Measurements from ENCODE around the gene WDR35. TPM values are rescaled to one million over a fixed set of nuclear protein-coding genes. Genes with fewer than 3 reads are reported as not detected.
A peak's percentile ranks its signal among the peaks of the same experiment; 100 is the strongest.
"Not testable (repeated sequence)": the region's sequence is repeated elsewhere in the genome, so short reads cannot be mapped to it uniquely, and the experiment has no call there.

WDR35 gene
- total and polyA plus RNA-seq, 5 experiments from 2014 or later, result 0.91 to 5.6 (median 1.8) TPM

DNA sequence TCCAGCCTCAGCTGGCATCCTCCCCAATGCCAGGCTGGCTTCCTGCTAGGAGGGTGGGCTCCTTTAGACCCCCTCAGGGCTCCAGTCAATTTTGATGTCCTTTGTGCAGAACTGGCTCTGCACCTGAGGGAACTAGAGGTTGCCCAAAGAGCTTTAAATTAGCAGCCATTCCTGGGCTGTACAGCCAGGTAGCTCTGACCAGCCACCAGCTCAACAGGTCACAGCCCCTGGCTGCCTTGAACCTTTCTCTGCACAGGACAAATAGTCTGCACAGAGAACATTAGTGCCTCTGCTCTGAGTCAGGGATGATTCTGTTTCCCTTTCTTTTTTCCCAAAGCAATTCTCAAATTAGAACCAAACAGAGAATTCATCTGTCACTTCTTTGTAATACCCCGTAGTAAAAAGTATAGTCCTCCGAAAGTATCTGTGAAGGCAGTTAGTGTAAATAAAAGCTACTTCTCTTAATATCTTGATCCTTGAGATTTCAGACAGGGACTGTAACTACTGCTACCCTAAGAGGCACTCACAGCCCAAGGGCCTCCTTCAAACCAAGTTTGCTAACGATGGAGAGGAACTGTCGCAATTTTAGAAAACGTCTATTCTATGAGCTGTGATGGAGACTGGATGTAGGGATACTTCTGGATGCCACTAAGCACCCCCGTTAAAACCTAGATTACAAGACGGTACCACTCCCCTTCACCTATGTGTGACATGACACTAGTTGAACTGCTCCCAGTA, 91.1 kb downstream of the WDR35 start:
- H3K27me3 Mint-ChIP-seq, result peaks cover 0 to 3% (median 0%) of the 10 kb centered on the region in 5 donors
- H3K4me1 Mint-ChIP-seq, result peaks cover 20 to 71% (median 45%) of the 10 kb centered on the region in 4 donors
- DNase-seq, result no peak
- peak overlapping the region in 8 of 10 donors; percentile 22 to 72 (median 56) for H3K4me3 Mint-ChIP-seq
- peak overlapping the region; percentile 19 to 89 (median 80) for H3K27ac Mint-ChIP-seq
- H3K9me3 Mint-ChIP-seq, result peaks cover 0 to 1% (median 0%) of the 10 kb centered on the region in 9 donors
- H3K36me3 Mint-ChIP-seq, result peaks cover 0 to 25% (median 0%) of the 10 kb centered on the region in 3 donors
- POLR2A ChIA-PET, result interaction anchor here (1.2 to 3.5 kb wide), 3 partner anchors 29 to 551 kb away, joined by 3 to 32 read pairs (median 7); partner anchors contain the start of gene LAPTM4A
- ATAC-seq, result no peak

DNA sequence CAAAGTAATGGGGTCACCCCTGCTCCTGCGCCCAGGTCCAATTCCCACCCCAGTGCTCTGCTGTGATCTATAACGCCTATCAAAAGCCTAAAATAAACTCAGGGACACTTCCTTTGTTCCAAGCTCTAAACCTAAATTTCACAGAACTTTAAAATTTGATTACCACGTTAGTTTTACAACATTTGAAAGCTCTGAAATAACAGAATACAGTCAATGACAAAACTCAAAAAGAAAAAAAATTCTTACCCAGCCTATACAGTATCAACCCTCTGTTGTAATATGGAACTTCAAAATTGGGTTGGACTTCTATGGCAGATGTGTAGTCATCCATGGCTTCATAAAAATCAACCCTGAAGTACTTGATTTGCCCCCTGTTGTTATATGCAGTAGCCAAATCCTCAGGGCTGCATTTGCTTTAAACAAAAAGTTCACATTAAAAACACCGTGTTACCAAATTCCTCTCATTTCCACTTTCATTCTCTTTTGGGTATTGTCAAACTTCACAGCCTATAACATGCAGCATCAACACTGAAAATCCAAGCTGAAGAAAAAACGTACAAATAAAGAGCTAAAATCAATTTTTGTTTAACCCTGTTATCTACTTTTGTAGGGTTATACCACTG, 92.2 kb downstream of the WDR35 start:
- POLR2A ChIA-PET, result interaction anchor here (0.9 to 1.4 kb wide), 2 partner anchors 14 to 25 kb away, joined by 3 to 5 read pairs; no protein-coding TSS in a partner anchor
- Mint-ChIP-seq H3K4me3 (peak overlapping the region in 9 of 10 donors; percentile 4 to 64 (median 54)), H3K9me3 (no peaks in the 10 kb centered on the region), H3K4me1 (peaks cover 25 to 76% (median 49%) of the 10 kb centered on the region in 4 donors), H3K27ac (peak overlapping the region; percentile 25 to 89 (median 78)), H3K27me3 (peaks cover 0 to 3% (median 0%) of the 10 kb centered on the region in 5 donors), H3K36me3 (peaks cover 0 to 27% (median 0%) of the 10 kb centered on the region in 3 donors)
- DNase-seq (no peak), ATAC-seq (no peak)

DNA sequence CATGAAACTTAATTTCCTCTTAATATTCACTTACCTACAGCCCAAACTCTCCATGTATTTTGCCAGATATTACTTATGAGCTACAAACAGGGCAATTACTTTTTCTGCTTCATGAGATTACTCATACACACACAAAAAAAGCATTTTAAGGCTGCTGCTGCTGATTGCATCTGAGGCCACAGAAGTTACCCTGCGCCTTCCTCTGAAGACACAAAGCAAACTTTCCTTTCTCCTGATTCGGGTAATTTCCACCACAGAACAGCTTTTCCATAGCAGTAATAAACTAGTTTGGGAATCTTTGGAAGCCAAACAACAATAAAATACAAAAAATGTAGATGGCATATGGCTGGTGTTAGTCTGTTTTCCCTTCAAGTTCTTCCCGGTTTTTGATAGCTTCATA, 94.4 kb downstream of the WDR35 start:
- no peaks in the 10 kb centered on the region for H3K27me3 Mint-ChIP-seq
- peak overlapping the region in 2 of 10 donors; percentile 25 to 38 for H3K4me3 Mint-ChIP-seq
- H3K9me3 Mint-ChIP-seq, result no peaks in the 10 kb centered on the region
- ATAC-seq, result no peak
- no peak for DNase-seq
- POLR2A ChIA-PET, result no interaction called here
- H3K36me3 Mint-ChIP-seq, result peaks cover 0 to 27% (median 0%) of the 10 kb centered on the region in 3 donors
- peak overlapping the region in 9 of 10 donors; percentile 3 to 74 (median 49) for H3K27ac Mint-ChIP-seq
- peaks cover 26 to 79% (median 52%) of the 10 kb centered on the region in 4 donors for H3K4me1 Mint-ChIP-seq

DNA sequence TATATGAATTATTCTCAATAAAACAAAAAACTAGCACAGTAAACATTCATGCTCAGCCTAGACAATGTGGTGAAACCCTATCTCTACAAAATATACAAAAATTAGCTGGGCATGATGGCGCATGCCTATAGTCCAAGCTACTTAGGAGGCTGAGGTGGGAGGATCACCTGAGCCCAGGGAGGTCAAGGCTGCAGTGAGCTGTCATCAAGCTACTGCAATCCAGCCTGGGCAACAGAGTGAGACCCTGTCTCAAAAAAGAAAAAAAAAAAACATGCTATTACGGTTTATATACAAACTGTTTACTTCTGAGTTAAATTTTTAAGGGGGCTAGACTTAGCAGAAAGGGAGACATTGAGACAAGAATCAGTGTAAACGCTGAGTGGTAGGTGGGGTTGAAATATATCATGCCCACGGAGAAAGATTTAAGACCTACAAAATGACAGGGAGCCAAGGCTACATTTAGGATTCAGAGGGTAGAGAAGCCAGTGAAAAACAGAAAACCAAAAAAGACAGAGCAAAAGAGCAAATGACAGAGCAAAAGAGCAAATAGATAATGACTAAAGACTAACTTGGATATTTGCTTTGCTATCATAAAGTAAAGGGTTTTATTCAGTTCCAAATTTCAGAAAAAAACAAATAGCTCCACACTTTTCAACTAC, 95.6 kb downstream of the WDR35 start:
- peaks cover 26 to 74% (median 47%) of the 10 kb centered on the region in 4 donors for H3K4me1 Mint-ChIP-seq
- ATAC-seq (no peak), DNase-seq (no peak)
- H3K27me3 Mint-ChIP-seq, result no peaks in the 10 kb centered on the region
- H3K4me3 Mint-ChIP-seq, result peak overlapping the region in 2 of 10 donors; percentile 2 to 38
- POLR2A ChIA-PET, result no interaction called here
- peak overlapping the region in 5 of 10 donors; percentile 6 to 64 (median 18) for H3K27ac Mint-ChIP-seq
- H3K36me3 Mint-ChIP-seq, result peaks cover 0 to 27% (median 0%) of the 10 kb centered on the region in 3 donors
- no peaks in the 10 kb centered on the region for H3K9me3 Mint-ChIP-seq

DNA sequence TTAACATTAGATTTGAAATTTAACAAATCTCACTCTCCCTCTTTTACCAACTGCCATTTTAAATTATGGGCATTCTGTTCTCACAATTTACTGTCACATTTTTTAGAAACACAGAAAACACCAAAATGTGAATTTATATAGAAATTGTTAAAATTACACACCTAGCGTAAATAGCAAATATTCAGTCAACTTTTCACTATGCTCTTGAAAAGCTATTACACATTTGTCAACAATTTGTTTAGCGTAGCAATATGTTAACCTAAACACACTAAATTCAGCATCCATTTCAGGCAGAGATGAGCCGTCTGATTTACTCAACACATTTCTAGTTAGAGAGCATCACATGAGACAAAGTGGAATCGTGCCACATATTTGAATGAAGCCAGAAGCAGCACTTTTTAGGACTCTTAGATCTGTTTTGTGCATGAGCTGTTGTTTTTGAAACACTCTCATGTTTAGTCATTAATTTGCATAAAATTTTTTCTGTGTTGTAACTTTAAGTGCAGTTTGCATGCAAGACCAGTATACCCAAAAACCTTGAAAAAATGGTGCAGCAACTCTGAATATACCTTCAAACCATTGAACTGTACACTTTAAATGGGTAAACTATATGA, 96.3 kb downstream of the WDR35 start:
- peaks cover 0 to 27% (median 0%) of the 10 kb centered on the region in 3 donors for H3K36me3 Mint-ChIP-seq
- POLR2A ChIA-PET, result no interaction called here
- no peak for ATAC-seq
- H3K4me1 Mint-ChIP-seq, result peaks cover 24 to 69% (median 42%) of the 10 kb centered on the region in 4 donors
- H3K27ac Mint-ChIP-seq, result peak overlapping the region in 1 of 10 donors; percentile 64
- no peak for DNase-seq
- H3K27me3 Mint-ChIP-seq, result no peaks in the 10 kb centered on the region
- no peak overlapping the region for H3K4me3 Mint-ChIP-seq
- no peaks in the 10 kb centered on the region for H3K9me3 Mint-ChIP-seq

DNA sequence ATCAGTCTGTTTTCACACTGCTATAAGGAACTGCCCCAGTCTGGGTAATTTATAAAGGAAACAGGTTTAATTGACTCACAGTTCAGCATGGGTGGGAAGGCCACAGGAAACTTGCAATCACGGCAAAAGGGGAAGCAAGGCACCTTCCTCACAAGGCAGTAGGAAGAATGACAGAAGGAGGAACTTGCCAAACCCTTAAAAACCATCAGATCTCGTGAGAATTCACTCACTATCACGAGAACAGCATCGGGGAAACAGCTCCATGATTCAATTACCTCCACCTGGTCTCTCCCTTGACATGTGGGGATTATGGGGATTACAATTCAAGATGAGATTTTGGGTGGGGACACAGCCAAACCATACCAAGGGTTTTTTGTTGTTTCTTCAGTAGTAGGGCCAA, 97.9 kb downstream of the WDR35 start:
- H3K9me3 Mint-ChIP-seq, DNase-seq, H3K27me3 Mint-ChIP-seq, ATAC-seq: not testable (repeated sequence)
- H3K4me1 Mint-ChIP-seq, result peaks cover 18 to 64% (median 30%) of the 10 kb centered on the region in 4 donors
- peak overlapping the region in 3 of 10 donors; percentile 63 to 75 (median 74) for H3K27ac Mint-ChIP-seq
- POLR2A ChIA-PET, result interaction anchor here (1.5 kb wide), 1 partner anchor 9 kb away, joined by 7 read pairs; the partner anchor contains the start of gene TTC32
- peaks cover 0 to 19% (median 0%) of the 10 kb centered on the region in 3 donors for H3K36me3 Mint-ChIP-seq
- H3K4me3 Mint-ChIP-seq, result peak overlapping the region in 1 of 10 donors; percentile 4

DNA sequence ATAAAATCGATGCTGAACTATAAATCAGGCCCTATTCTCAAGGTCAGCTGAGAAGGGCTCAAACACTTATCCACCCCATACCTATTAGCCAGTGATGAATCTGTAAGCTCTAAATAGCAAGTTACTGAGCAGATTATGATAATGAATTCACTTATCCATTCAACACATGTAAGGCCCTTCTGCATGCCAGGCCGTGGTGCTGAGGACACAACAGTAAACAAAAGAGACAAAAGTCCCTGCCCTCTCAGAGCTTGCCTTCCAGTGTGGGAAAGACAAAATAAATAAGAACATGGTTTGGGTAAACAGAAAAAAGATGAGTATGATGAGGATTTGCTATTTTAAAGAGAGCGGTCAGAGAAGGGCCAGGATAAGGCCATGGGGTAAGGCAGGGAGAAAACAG, 99.8 kb downstream of the WDR35 start:
- ATAC-seq, result no peak
- POLR2A ChIA-PET, result no interaction called here
- no peak for DNase-seq
- H3K9me3 Mint-ChIP-seq, result no peaks in the 10 kb centered on the region
- H3K36me3 Mint-ChIP-seq, result peaks cover 0 to 7% (median 0%) of the 10 kb centered on the region in 3 donors
- H3K4me1 Mint-ChIP-seq, result peaks cover 18 to 47% (median 21%) of the 10 kb centered on the region in 4 donors
- H3K27me3 Mint-ChIP-seq, result no peaks in the 10 kb centered on the region
- H3K4me3 Mint-ChIP-seq, result no peak overlapping the region
- H3K27ac Mint-ChIP-seq, result no peak overlapping the region

DNA sequence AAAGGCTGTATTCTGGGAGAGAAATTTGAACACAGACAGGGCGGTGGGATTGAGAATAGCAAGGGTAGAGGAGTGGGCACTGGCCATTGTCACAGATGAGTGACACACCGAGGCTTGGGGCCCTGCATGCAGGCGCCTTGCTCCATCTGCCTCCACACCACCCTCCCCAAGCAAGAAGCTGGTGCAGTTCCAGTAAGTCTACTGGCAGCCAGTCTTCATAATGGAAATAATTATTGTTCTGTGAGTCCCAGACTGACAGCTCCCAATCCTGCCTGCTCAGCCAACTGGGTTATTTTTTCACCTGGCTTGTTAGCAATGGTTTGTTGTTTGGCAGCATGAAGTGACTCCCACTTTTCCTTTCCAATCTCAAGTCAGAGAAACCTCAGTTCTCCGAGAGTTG, 101.1 kb downstream of the WDR35 start:
- POLR2A ChIA-PET, result no interaction called here
- ATAC-seq, result no peak
- H3K27ac Mint-ChIP-seq, result peak overlapping the region in 2 of 10 donors; percentile 6 to 34

DNA sequence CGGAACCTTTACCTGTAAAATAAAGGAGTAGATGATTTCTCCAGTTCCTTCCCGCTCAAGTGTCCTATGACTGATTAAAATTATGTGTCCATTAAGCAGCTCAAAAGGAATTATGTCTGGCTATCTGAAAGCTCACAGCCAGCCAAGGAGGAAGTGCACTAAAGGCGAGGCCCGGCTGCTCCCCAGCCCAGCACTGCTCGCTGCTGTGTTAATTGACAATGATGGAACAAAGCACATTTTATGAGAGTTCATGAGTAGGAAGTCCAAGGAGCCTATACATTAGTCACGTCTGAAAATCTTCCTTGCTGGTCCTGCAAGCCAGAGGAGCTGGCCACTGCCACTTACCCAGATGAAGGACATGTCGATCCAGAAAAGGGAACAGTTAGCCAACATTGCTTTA, 102.4 kb downstream of the WDR35 start:
- POLR2A ChIA-PET, result no interaction called here
- Mint-ChIP-seq H3K4me1 (peaks cover 3 to 25% (median 13%) of the 10 kb centered on the region in 4 donors), H3K27me3 (no peaks in the 10 kb centered on the region), H3K4me3 (no peak overlapping the region), H3K27ac (no peak overlapping the region), H3K36me3 (no peaks in the 10 kb centered on the region), H3K9me3 (no peaks in the 10 kb centered on the region)
- DNase-seq, result no peak
- no peak for ATAC-seq

More for the DNA sequence above, 101.1 kb downstream of the WDR35 start:
- Mint-ChIP-seq H3K9me3 (no peaks in the 10 kb centered on the region), H3K4me3 (no peak overlapping the region), H3K36me3 (peaks cover 0 to 2% (median 0%) of the 10 kb centered on the region in 3 donors), H3K4me1 (peaks cover 11 to 34% (median 16%) of the 10 kb centered on the region in 4 donors), H3K27me3 (no peaks in the 10 kb centered on the region)
- DNase-seq, result no peak

DNA sequence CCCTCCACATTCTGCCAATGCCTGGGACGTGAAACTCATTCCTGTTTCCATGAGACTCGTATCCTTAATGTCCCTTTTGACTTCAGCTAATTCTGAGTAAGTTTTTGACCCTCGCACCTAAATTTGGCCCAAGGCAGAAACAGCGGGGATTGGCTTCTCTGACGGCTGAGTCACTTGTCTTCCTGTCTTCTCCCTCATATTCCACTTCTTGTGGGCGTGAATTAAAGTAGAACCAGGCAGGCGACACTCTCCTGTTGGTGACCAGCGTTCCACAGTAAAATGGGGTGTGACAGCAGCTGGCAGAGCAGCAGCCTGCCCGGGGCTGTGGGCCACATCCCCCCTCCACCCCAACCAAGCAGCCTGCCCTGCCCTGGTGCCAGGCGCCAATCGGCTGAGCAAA, 103.6 kb downstream of the WDR35 start:
- no peak overlapping the region for H3K4me3 Mint-ChIP-seq
- H3K9me3 Mint-ChIP-seq, result no peaks in the 10 kb centered on the region
- peaks cover 0 to 2% (median 0%) of the 10 kb centered on the region in 3 donors for H3K36me3 Mint-ChIP-seq
- no peak for ATAC-seq
- POLR2A ChIA-PET, result interaction anchor here (1.1 to 1.3 kb wide), 2 partner anchors 14 to 15 kb away, joined by 3 to 5 read pairs; no protein-coding TSS in a partner anchor
- no peak for DNase-seq
- no peak overlapping the region for H3K27ac Mint-ChIP-seq
- no peaks in the 10 kb centered on the region for H3K27me3 Mint-ChIP-seq
- H3K4me1 Mint-ChIP-seq, result peaks cover 0 to 16% (median 8%) of the 10 kb centered on the region in 4 donors

DNA sequence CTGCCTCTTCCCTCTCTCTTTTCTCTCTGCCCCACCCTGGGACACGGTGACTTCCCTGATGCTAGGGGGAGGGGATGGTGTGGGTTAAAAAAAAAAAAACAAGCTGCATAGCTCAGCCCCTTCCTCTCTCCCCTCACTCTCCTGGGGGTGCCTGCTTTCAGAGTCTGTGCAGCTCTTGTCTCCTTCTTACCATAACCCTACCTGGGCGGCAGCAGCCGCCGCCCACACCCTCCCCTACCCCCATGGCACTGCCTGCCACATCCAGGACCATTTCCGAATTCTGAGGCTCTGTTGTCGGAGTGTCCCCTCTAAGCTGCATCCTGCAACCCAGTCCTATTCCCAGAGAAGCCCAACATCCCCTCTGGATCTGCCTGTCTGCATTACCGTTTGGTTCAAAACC, 104.1 kb downstream of the WDR35 start:
- POLR2A ChIA-PET, result interaction anchor here (1.1 to 1.3 kb wide), 2 partner anchors 14 to 15 kb away, joined by 3 to 5 read pairs; no protein-coding TSS in a partner anchor
- H3K4me1 Mint-ChIP-seq, result peaks cover 0 to 16% (median 8%) of the 10 kb centered on the region in 4 donors
- no peak for ATAC-seq
- no peaks in the 10 kb centered on the region for H3K9me3 Mint-ChIP-seq
- H3K27me3 Mint-ChIP-seq, result no peaks in the 10 kb centered on the region
- no peak for DNase-seq
- peak overlapping the region in 1 of 10 donors; percentile 83 for H3K27ac Mint-ChIP-seq
- peaks cover 0 to 4% (median 0%) of the 10 kb centered on the region in 3 donors for H3K36me3 Mint-ChIP-seq
- H3K4me3 Mint-ChIP-seq, result no peak overlapping the region

Measured in naive thymus-derived CD8-positive, alpha-beta T cell (primary cell).